PFSK-1 (cell line): ENCODE data around the gene ZYG11A.

Experiments used
- POLR2AphosphoS5 ChIP-seq: IDR thresholded peaks from 2 replicates; pipeline ENCODE4 v1.6.1; 2012; ENCODE audit warnings: low read depth, mild to moderate bottlenecking, control low read depth, low read length, moderate library complexity
- TF ChIP-seq, protein P1 (sequence below), 2 experiments: IDR thresholded peaks; 2 replicates each; pipeline versions ENCODE4 v1.6.1 to v1.8.0; 2011 to 2012; ENCODE audit warnings: low read depth in 2 of 2, low read length in 2 of 2, control low read depth in 1 of 2, inconsistent platforms in 1 of 2, mild to moderate bottlenecking in 1 of 2, moderate library complexity in 1 of 2; ENCODE audit not compliant: insufficient read depth in 1 of 2

DNA sequence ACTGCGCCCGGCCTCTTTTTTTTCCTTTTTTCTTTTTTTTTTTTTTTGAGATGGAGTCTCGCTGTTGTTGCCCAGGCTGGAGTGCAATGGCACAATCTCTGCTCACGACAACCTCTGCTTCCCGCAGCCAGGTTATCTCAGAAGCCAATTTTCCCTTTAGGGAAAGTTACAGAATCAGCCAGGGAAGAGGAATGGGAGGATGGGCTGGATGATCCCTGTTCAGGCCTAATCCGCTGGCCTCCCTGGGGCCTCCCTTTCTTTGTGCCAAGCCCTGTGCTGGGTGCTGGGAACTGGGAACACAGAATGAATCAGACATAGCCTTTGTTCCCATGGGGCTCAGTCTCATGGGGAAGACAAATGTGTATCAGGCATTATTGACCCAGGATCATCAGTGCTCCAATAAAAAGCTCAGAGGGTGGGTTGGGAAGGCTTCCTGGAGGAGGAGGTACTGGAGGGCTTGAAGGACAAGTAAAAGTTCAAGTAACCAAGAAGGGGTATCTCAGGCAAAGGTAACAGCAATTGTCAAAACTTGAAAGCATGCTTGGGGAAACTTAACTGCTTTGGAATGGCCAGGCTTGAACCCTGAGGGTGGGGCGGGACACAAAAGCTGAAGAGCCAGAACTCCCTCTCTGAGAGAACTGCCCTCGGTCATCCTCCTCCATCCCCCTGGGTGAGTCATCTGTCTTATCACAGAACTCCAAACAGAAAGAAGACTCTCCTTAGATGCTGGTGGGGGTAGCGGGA, 64.7 kb downstream of the ZYG11A start:
- no peak for TF ChIP-seq POLR2AphosphoS5
- TF ChIP-seq, protein P1, sequence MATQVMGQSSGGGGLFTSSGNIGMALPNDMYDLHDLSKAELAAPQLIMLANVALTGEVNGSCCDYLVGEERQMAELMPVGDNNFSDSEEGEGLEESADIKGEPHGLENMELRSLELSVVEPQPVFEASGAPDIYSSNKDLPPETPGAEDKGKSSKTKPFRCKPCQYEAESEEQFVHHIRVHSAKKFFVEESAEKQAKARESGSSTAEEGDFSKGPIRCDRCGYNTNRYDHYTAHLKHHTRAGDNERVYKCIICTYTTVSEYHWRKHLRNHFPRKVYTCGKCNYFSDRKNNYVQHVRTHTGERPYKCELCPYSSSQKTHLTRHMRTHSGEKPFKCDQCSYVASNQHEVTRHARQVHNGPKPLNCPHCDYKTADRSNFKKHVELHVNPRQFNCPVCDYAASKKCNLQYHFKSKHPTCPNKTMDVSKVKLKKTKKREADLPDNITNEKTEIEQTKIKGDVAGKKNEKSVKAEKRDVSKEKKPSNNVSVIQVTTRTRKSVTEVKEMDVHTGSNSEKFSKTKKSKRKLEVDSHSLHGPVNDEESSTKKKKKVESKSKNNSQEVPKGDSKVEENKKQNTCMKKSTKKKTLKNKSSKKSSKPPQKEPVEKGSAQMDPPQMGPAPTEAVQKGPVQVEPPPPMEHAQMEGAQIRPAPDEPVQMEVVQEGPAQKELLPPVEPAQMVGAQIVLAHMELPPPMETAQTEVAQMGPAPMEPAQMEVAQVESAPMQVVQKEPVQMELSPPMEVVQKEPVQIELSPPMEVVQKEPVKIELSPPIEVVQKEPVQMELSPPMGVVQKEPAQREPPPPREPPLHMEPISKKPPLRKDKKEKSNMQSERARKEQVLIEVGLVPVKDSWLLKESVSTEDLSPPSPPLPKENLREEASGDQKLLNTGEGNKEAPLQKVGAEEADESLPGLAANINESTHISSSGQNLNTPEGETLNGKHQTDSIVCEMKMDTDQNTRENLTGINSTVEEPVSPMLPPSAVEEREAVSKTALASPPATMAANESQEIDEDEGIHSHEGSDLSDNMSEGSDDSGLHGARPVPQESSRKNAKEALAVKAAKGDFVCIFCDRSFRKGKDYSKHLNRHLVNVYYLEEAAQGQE (IDR thresholded peaks at IDR 0.05; ENCODE audit: insufficient read depth in 1 of 2, low read depth in 2 of 2, low read length in 2 of 2) = no peak
